22Rv1 (cell line): ENCODE data around the gene MOK.
"Not testable (repeated sequence)": the region's sequence is repeated elsewhere in the genome, so short reads cannot be mapped to it uniquely, and the experiment has no call there.

Experiments used
- H3K27ac ChIP-seq: fragments of 450-650 bp; 2 replicates; pipeline ENCODE4 v1.5.1; 2017
- CTCF ChIP-seq: fragments of 450-650 bp; IDR thresholded peaks from 2 replicates; pipeline ENCODE4 v1.5.1; 2017; ENCODE audit warnings: mild to moderate bottlenecking
- ZFX ChIP-seq: fragments of 450-650 bp; IDR thresholded peaks from 2 replicates; pipeline ENCODE4 v1.6.1; 2017; ENCODE audit warnings: antibody characterized with exemption, borderline replicate concordance

MOK gene

GRCh38 chr14:102317564-102318248 is 12.7 kb upstream of the MOK start:
- TF ChIP-seq CTCF (peak; percentile 69), ZFX (no peak)

GRCh38 chr14:102316743-102317563 is 12.0 kb upstream of the MOK start:
- peak overlapping the region; percentile 96 for H3K27ac ChIP-seq
- TF ChIP-seq CTCF (peak; percentile 79), ZFX (no peak)

More at GRCh38 chr14:102317564-102318248, 12.7 kb upstream of the MOK start:
- peak overlapping the region; percentile 96 for H3K27ac ChIP-seq

- TF ChIP-seq CTCF (no peak), ZFX (no peak)
- H3K27ac ChIP-seq = peak overlapping the region; percentile 96
These were observed 11.4 kb upstream of the MOK start for GRCh38 chr14:102316338-102316742.

- H3K27ac ChIP-seq = no peak overlapping the region
- TF ChIP-seq CTCF = no peak
- TF ChIP-seq ZFX = no peak
These were observed 10.2 kb upstream of the MOK start for GRCh38 chr14:102315121-102315520.

- TF ChIP-seq CTCF = peak; percentile 98
- TF ChIP-seq ZFX = no peak
- peak overlapping the region; percentile 40; the same call in 1 of the 2 replicates for H3K27ac ChIP-seq
These were observed 9.5 kb upstream of the MOK start for GRCh38 chr14:102314242-102315011.

- no peak for TF ChIP-seq CTCF
- TF ChIP-seq ZFX = no peak
- H3K27ac ChIP-seq = no peak overlapping the region
These were observed 1.3 kb downstream of the MOK start for GRCh38 chr14:102303664-102304063.

GRCh38 chr14:102298303-102299070 is 6.5 kb downstream of the MOK start:
- H3K27ac ChIP-seq = not testable (repeated sequence)
